ENCODE data around the gene KDM8. TPM values are rescaled to one million over a fixed set of nuclear protein-coding genes. Genes with fewer than 3 reads are reported as not detected.

The KDM8 gene
- total RNA-seq, 1 donor from 2014 or later = 4.3 TPM

GRCh38 chr16:27188633-27189032 lies 14.7 kb upstream of the KDM8 start:
- H3K27me3 ChIP-seq (ENCODE audit: insufficient read depth, low read length) = no peaks in the 10 kb centered on the region
- Mint-ChIP-seq H3K4me3 (ENCODE audit: unreplicated experiment) (no peak overlapping the region), H3K4me1 (ENCODE audit: low read depth, unreplicated experiment) (no peaks in the 10 kb centered on the region), H3K36me3 (ENCODE audit: low read depth, unreplicated experiment) (no peaks in the 10 kb centered on the region), H3K9me3 (ENCODE audit: unreplicated experiment) (no peaks in the 10 kb centered on the region), H3K27ac (ENCODE audit: unreplicated experiment) (no peak overlapping the region), H3K27me3 (ENCODE audit: low read depth, unreplicated experiment) (peaks cover 20% of the 10 kb centered on the region)
- H3K27ac ChIP-seq (ENCODE audit: low read depth, low read length) = no peak overlapping the region
- H3K4me3 ChIP-seq (ENCODE audit: insufficient read depth, low read depth, low read length) = no peak overlapping the region
- no peaks in the 10 kb centered on the region for H4K20me1 ChIP-seq (ENCODE audit: insufficient read depth, low read length)
- H3K4me2 ChIP-seq (ENCODE audit: low read length) = no peak overlapping the region
- DNase-seq (ENCODE audit: low read depth) (no peak), FAIRE-seq (no peak)
- no peaks in the 10 kb centered on the region for H3K4me1 ChIP-seq (ENCODE audit: insufficient read depth, low read length)
- H3K36me3 ChIP-seq (ENCODE audit: insufficient read depth, low read length) = no peaks in the 10 kb centered on the region
- no peak for TF ChIP-seq CTCF (IDR thresholded peaks at IDR 0.05; ENCODE audit: insufficient read depth, low read depth, low read length)
- no peak overlapping the region for H3K9ac ChIP-seq (ENCODE audit: low read length)
- H2AFZ ChIP-seq (ENCODE audit: low read depth, low read length) = no peak overlapping the region
- no peaks in the 10 kb centered on the region for H3K9me3 ChIP-seq (ENCODE audit: insufficient read depth, low read depth, low read length)
- no peaks in the 10 kb centered on the region for H3K79me2 ChIP-seq (ENCODE audit: insufficient read depth, low read length)

GRCh38 chr16:27189335-27189972 lies 13.9 kb upstream of the KDM8 start:
- DNase-seq (ENCODE audit: low read depth) = no peak
- no peak overlapping the region for H3K4me2 ChIP-seq (ENCODE audit: low read length)
- no peaks in the 10 kb centered on the region for H3K36me3 ChIP-seq (ENCODE audit: insufficient read depth, low read length)

More at GRCh38 chr16:27189335-27189972, 13.9 kb upstream of the KDM8 start:
- H3K79me2 ChIP-seq (ENCODE audit: insufficient read depth, low read length) = no peaks in the 10 kb centered on the region
- H3K9ac ChIP-seq (ENCODE audit: low read length) = no peak overlapping the region
- peaks cover 23% of the 10 kb centered on the region for H3K27me3 Mint-ChIP-seq (ENCODE audit: low read depth, unreplicated experiment)
- H3K4me3 ChIP-seq (ENCODE audit: insufficient read depth, low read depth, low read length) = no peak overlapping the region
- peaks cover under 1% of the 10 kb centered on the region for H3K9me3 Mint-ChIP-seq (ENCODE audit: unreplicated experiment)
- no peaks in the 10 kb centered on the region for H3K27me3 ChIP-seq (ENCODE audit: insufficient read depth, low read length)
- no peak overlapping the region for H3K27ac Mint-ChIP-seq (ENCODE audit: unreplicated experiment)
- H3K4me1 Mint-ChIP-seq (ENCODE audit: low read depth, unreplicated experiment) = no peaks in the 10 kb centered on the region
- FAIRE-seq = no peak
- no peak for TF ChIP-seq EZH2 (IDR thresholded peaks at IDR 0.05; ENCODE audit: insufficient read depth, low read length)
- TF ChIP-seq CTCF (IDR thresholded peaks at IDR 0.05; ENCODE audit: insufficient read depth, low read depth, low read length) = no peak
- no peaks in the 10 kb centered on the region for H4K20me1 ChIP-seq (ENCODE audit: insufficient read depth, low read length)
- H3K27ac ChIP-seq (ENCODE audit: low read depth, low read length) = no peak overlapping the region
- no peaks in the 10 kb centered on the region for H3K4me1 ChIP-seq (ENCODE audit: insufficient read depth, low read length)
- H3K4me3 Mint-ChIP-seq (ENCODE audit: unreplicated experiment) = no peak overlapping the region
- no peak overlapping the region for H2AFZ ChIP-seq (ENCODE audit: low read depth, low read length)
- H3K36me3 Mint-ChIP-seq (ENCODE audit: low read depth, unreplicated experiment) = no peaks in the 10 kb centered on the region
- H3K9me3 ChIP-seq (ENCODE audit: insufficient read depth, low read depth, low read length) = no peaks in the 10 kb centered on the region
